SKM-1 (cell line): ENCODE measurements around the gene ISCU.
"Not testable (repeated sequence)": the region's sequence is repeated elsewhere in the genome, so short reads cannot be mapped to it uniquely, and the experiment has no call there.

ENCODE experiments used
- DNase-seq: peaks from one replicate; lab custom pipeline; 2025; ENCODE audit not compliant: unreplicated experiment; lab: John Stamatoyannopoulos, UW

ISCU gene

GRCh38 chr12:108616941-108617858 lies 54.8 kb downstream of the ISCU start:
- DNase-seq = no peak

- peak; percentile 25 for DNase-seq
Measured at GRCh38 chr12:108618079-108618952, 55.9 kb downstream of the ISCU start.

GRCh38 chr12:108618953-108619274 lies 56.5 kb downstream of the ISCU start:
- DNase-seq = not testable (repeated sequence)
